Hepatocyte (in vitro differentiated cells): ENCODE data around the gene ASTN2. TPM values are rescaled to one million over a fixed set of nuclear protein-coding genes. Genes with fewer than 3 reads are reported as not detected.

ENCODE experiments used
- DNase-seq: peaks from one replicate; pipeline ENCODE4 v3.0.0-alpha.2; 2016; ENCODE audit warnings: low spot score
- H2AFZ ChIP-seq: fragments of 200-600 bp; sonication (generic); 2 replicates; pipeline ENCODE4 v1.6.0; 2016; ENCODE audit warnings: antibody characterized with exemption, mild to moderate bottlenecking
- H3K27ac ChIP-seq: fragments of 200-600 bp; sonication (generic); 2 replicates; pipeline ENCODE4 v1.5.1; 2016; ENCODE audit warnings: mild to moderate bottlenecking
- H3K27me3 ChIP-seq: fragments of 200-600 bp; sonication (generic); 2 replicates; pipeline ENCODE4 v1.6.1; 2016
- H3K36me3 ChIP-seq: fragments of 200-600 bp; sonication (generic); replicated peaks from 2 replicates; pipeline ENCODE4 v1.5.1; 2016; ENCODE audit warnings: low read depth; ENCODE audit not compliant: insufficient read depth
- H3K4me1 ChIP-seq: fragments of 200-600 bp; sonication (generic); 2 replicates; pipeline ENCODE4 v1.5.1; 2016; ENCODE audit warnings: mild to moderate bottlenecking, moderate library complexity; ENCODE audit not compliant: insufficient read depth
- H3K4me2 ChIP-seq: fragments of 200-600 bp; sonication (generic); 2 replicates; pipeline ENCODE4 v1.6.0; 2016
- H3K4me3 ChIP-seq: fragments of 200-600 bp; sonication (generic); 2 replicates; pipeline ENCODE4 v1.5.1; 2016; ENCODE audit warnings: mild to moderate bottlenecking
- H3K79me2 ChIP-seq: fragments of 200-600 bp; sonication (generic); 2 replicates; pipeline ENCODE4 v1.6.0; 2017; ENCODE audit warnings: mild to moderate bottlenecking
- H3K9me2 ChIP-seq: fragments of 200-600 bp; sonication (generic); replicated peaks from 2 replicates; pipeline ENCODE4 v1.6.0; 2017; ENCODE audit warnings: mild to moderate bottlenecking; ENCODE audit not compliant: insufficient read depth
- H3K9me3 ChIP-seq: fragments of 200-600 bp; sonication (generic); 2 replicates; pipeline ENCODE4 v1.5.1; 2016; ENCODE audit warnings: low read depth, mild to moderate bottlenecking
- H4K20me1 ChIP-seq: fragments of 200-600 bp; sonication (generic); 2 replicates; pipeline ENCODE4 v1.6.0; 2016; ENCODE audit warnings: mild to moderate bottlenecking; ENCODE audit not compliant: insufficient read depth, poor library complexity, severe bottlenecking
- CTCF ChIP-seq: fragments of 200-600 bp; sonication (generic); IDR thresholded peaks from 2 replicates; pipeline ENCODE4 v1.5.1; 2016; ENCODE audit warnings: antibody characterized with exemption, mild to moderate bottlenecking; ENCODE audit not compliant: poor library complexity
- EZH2 ChIP-seq: fragments of 200-600 bp; sonication (generic); IDR thresholded peaks from 2 replicates; pipeline ENCODE4 v1.6.1; 2016; ENCODE audit warnings: antibody characterized with exemption, mild to moderate bottlenecking, borderline replicate concordance
- EZH2phosphoT487 ChIP-seq: fragments of 200-600 bp; sonication (generic); IDR thresholded peaks from one replicate; pipeline ENCODE4 v1.6.1; 2018; ENCODE audit warnings: antibody characterized with exemption, mild to moderate bottlenecking, low read depth, moderate library complexity; ENCODE audit not compliant: unreplicated experiment, severe bottlenecking
- WGBS: methylation state at CpG from one replicate; pipeline ENCODE4 v1.1.6; 2016; ENCODE audit warnings: low lambda C conversion rate; ENCODE audit errors: missing lambda C conversion rate; 5-methylcytosine and 5-hydroxymethylcytosine counted together
- polyA plus RNA-seq: library from polyadenylated mRNA; unstranded; fragments of >200 nt; fragmentation: Nextera tagmentation; extraction: Ambion mirVana; gene quantifications from 2 replicates; pipeline ENCODE4 v1.2.1, GENCODE V29; 2016
- total RNA-seq: library from RNA; depleted of rRNA; stranded (reverse); fragments of >200 nt; gene quantifications from 2 replicates; pipeline ENCODE4 v1.2.3, GENCODE V29; 2014

The ASTN2 gene
- total and polyA plus RNA-seq, 2 experiments from 2014 or later = 6.4 to 8.4 TPM

- H3K27me3 ChIP-seq = no peaks in the 10 kb centered on the region
- H3K4me1 ChIP-seq = peaks cover 14% of the 10 kb centered on the region
- H3K27ac ChIP-seq = no peak overlapping the region
- no peaks in the 10 kb centered on the region for H3K36me3 ChIP-seq
- H3K4me2 ChIP-seq = no peak overlapping the region
- DNase-seq = no peak
- no peak overlapping the region for H3K4me3 ChIP-seq
- TF ChIP-seq EZH2 (no peak), EZH2phosphoT487 (no peak), CTCF (no peak)
- 42% methylated on average over 1 of the region's 1 CpG for WGBS
- no peaks in the 10 kb centered on the region for H3K9me2 ChIP-seq
- no peaks in the 10 kb centered on the region for H3K79me2 ChIP-seq
- H4K20me1 ChIP-seq = no peaks in the 10 kb centered on the region
- no peak overlapping the region for H2AFZ ChIP-seq
- no peaks in the 10 kb centered on the region for H3K9me3 ChIP-seq
Observed at GRCh38 chr9:116468369-116468768, 946.5 kb downstream of the ASTN2 start.

- H3K9me2 ChIP-seq = no peaks in the 10 kb centered on the region
- H3K9me3 ChIP-seq = no peaks in the 10 kb centered on the region
- no peaks in the 10 kb centered on the region for H3K36me3 ChIP-seq
- H3K27me3 ChIP-seq = no peaks in the 10 kb centered on the region
- no peak overlapping the region for H3K4me2 ChIP-seq
- H3K27ac ChIP-seq = no peak overlapping the region
- WGBS = 45% methylated on average over 3 of the region's 3 CpGs
- peaks cover 14% of the 10 kb centered on the region for H3K4me1 ChIP-seq
- no peak for DNase-seq
- H2AFZ ChIP-seq = no peak overlapping the region
- no peaks in the 10 kb centered on the region for H3K79me2 ChIP-seq
- TF ChIP-seq EZH2 = no peak
- no peak for TF ChIP-seq EZH2phosphoT487
- no peak overlapping the region for H3K4me3 ChIP-seq
- H4K20me1 ChIP-seq = no peaks in the 10 kb centered on the region
Observed at GRCh38 chr9:116467740-116468351, 947.0 kb downstream of the ASTN2 start.

- 68% methylated on average over 5 of the region's 5 CpGs for WGBS
Observed at GRCh38 chr9:116466271-116467235, 948.3 kb downstream of the ASTN2 start.

More at GRCh38 chr9:116466271-116467235, 948.3 kb downstream of the ASTN2 start:
- Histone ChIP-seq H3K36me3 (no peaks in the 10 kb centered on the region), H3K4me2 (no peak overlapping the region), H3K9me2 (no peaks in the 10 kb centered on the region), H3K27ac (no peak overlapping the region), H2AFZ (no peak overlapping the region), H3K4me3 (no peak overlapping the region), H3K27me3 (no peaks in the 10 kb centered on the region), H3K79me2 (no peaks in the 10 kb centered on the region), H3K4me1 (peaks cover 9% of the 10 kb centered on the region), H3K9me3 (no peaks in the 10 kb centered on the region), H4K20me1 (no peaks in the 10 kb centered on the region)
- no peak for DNase-seq
- TF ChIP-seq EZH2 = no peak
- no peak for TF ChIP-seq EZH2phosphoT487
- no peak for TF ChIP-seq CTCF
